Stimulated activated CD4-positive, alpha-beta T cell treated with anti-CD3 and anti-CD28 coated beads, Interleukin-12 subunit alpha, Interleukin-12 subunit beta, amount 100 ng/mL, for 48 hours (primary cell): ENCODE data around the gene TCF12.
"Not testable (repeated sequence)": the region's sequence is repeated elsewhere in the genome, so short reads cannot be mapped to it uniquely, and the experiment has no call there.

ENCODE experiments used
- DNase-seq, 3 donors: peaks; one replicate each; pipeline ENCODE4 v3.0.0-alpha.2; 2020; ENCODE audit warnings: low read depth in 2 of 3, low spot score in 1 of 3

The TCF12 gene

GRCh38 chr15:56973463-56973862 lies 55.0 kb downstream of the TCF12 start:
- DNase-seq: no peak

GRCh38 chr15:56977232-56977631 lies 58.8 kb downstream of the TCF12 start:
- no peak for DNase-seq

- no peak for DNase-seq
These were observed 60.6 kb downstream of the TCF12 start for GRCh38 chr15:56978898-56979662.

GRCh38 chr15:56980473-56980872 lies 62.0 kb downstream of the TCF12 start:
- no peak for DNase-seq

- DNase-seq: no peak
These were observed 62.7 kb downstream of the TCF12 start for GRCh38 chr15:56981160-56981559.

GRCh38 chr15:56982987-56983386 lies 64.5 kb downstream of the TCF12 start:
- no peak for DNase-seq

- DNase-seq: no peak
These were observed 66.4 kb downstream of the TCF12 start for GRCh38 chr15:56984681-56985481.

- no peak for DNase-seq
These were observed 67.4 kb downstream of the TCF12 start for GRCh38 chr15:56985856-56986255.

- no peak for DNase-seq
These were observed 68.8 kb downstream of the TCF12 start for GRCh38 chr15:56987286-56987685.

- DNase-seq: no peak
These were observed 69.8 kb downstream of the TCF12 start for GRCh38 chr15:56988219-56988618.

GRCh38 chr15:56989411-56989924 lies 71.0 kb downstream of the TCF12 start:
- DNase-seq: no peak

GRCh38 chr15:56991017-56991416 lies 72.6 kb downstream of the TCF12 start:
- no peak for DNase-seq

- no peak for DNase-seq
These were observed 74.3 kb downstream of the TCF12 start for GRCh38 chr15:56992725-56993124.

GRCh38 chr15:56994280-56994679 lies 75.8 kb downstream of the TCF12 start:
- no peak for DNase-seq

- no peak for DNase-seq
These were observed 77.6 kb downstream of the TCF12 start for GRCh38 chr15:56996093-56996492.

GRCh38 chr15:56996746-56997470 lies 78.5 kb downstream of the TCF12 start:
- DNase-seq: no peak

- no peak for DNase-seq
These were observed 85.0 kb downstream of the TCF12 start for GRCh38 chr15:57003418-57003817.

- no peak for DNase-seq
These were observed 86.8 kb downstream of the TCF12 start for GRCh38 chr15:57005244-57005643.

- not testable (repeated sequence) for DNase-seq
These were observed 89.4 kb downstream of the TCF12 start for GRCh38 chr15:57007797-57008196.

- no peak for DNase-seq
These were observed 92.3 kb downstream of the TCF12 start for GRCh38 chr15:57010724-57011123.

- DNase-seq: no peak
These were observed 94.1 kb downstream of the TCF12 start for GRCh38 chr15:57012556-57012955.

GRCh38 chr15:57014896-57015295 lies 96.5 kb downstream of the TCF12 start:
- not testable (repeated sequence) for DNase-seq
